K562 treated with DMSO at 1 percent for 24 hours (cell line): ENCODE data around the gene HIBADH. TPM values are rescaled to one million over a fixed set of nuclear protein-coding genes. Genes with fewer than 3 reads are reported as not detected.

Experiments
- total RNA-seq: library from RNA; unstranded; fragments of 300-600 nt; gene quantifications from 2 replicates; pipeline ENCODE4 v1.2.3, GENCODE V29; 2022; ENCODE audit warnings: low read depth; ENCODE audit not compliant: insufficient read depth

HIBADH gene
- total RNA-seq: 20.8 and 22.1 TPM in 2 replicates

GRCh38 chr7:27662490-27663205 is at the start of gene HIBADH:
Gene HIBADH (minus strand): TSS chr7:27662883. CDS start chr7:27662788, 95 bp downstream.

Other genes with a start within 250 kb of the HIBADH start
- 63.6 and 89.2 TPM in 2 replicates for gene TAX1BP1, start 77.3 kb upstream of the HIBADH start, total RNA-seq